HG02623 (cell line): ENCODE results near the gene CTSE.
"Not testable (repeated sequence)": the region's sequence is repeated elsewhere in the genome, so short reads cannot be mapped to it uniquely, and the experiment has no call there.

Experiments
- ATAC-seq: cut with Tn5 transposase; IDR thresholded peaks from one replicate; pipeline ENCODE4 v1.9.1; 2021; ENCODE audit warnings: moderate library complexity; ENCODE audit not compliant: unreplicated experiment

The CTSE gene

GRCh38 chr1:206023695-206024094 lies at the start of gene CTSE:
TSS of gene CTSE (minus strand) at chr1:206023895. CDS start at chr1:206023791, 104 bp downstream.
- ATAC-seq: no peak

- ATAC-seq: no peak
These were observed 47.1 kb upstream of the CTSE start for GRCh38 chr1:206070627-206071304.

DNA sequence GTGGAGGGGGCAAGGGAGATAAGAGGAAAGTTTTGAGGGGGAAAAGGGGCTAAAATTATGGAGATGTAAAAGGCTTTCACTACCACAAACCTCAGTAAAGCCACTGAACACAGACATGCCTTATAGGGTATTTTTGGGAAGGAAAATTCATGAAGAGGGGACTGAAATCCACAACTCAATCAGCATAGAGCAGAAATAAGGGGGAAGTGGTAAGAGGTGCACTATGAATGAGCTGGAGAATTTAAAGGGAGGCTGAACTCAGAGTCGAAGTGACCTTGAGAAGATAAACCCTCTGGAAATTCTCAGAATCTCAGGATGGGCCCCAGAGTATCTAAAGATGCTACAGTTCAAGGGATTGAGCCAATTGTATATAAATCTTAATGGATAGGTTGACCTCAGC lies 44.6 kb upstream of the CTSE start:
- peak; percentile 8 for ATAC-seq

DNA sequence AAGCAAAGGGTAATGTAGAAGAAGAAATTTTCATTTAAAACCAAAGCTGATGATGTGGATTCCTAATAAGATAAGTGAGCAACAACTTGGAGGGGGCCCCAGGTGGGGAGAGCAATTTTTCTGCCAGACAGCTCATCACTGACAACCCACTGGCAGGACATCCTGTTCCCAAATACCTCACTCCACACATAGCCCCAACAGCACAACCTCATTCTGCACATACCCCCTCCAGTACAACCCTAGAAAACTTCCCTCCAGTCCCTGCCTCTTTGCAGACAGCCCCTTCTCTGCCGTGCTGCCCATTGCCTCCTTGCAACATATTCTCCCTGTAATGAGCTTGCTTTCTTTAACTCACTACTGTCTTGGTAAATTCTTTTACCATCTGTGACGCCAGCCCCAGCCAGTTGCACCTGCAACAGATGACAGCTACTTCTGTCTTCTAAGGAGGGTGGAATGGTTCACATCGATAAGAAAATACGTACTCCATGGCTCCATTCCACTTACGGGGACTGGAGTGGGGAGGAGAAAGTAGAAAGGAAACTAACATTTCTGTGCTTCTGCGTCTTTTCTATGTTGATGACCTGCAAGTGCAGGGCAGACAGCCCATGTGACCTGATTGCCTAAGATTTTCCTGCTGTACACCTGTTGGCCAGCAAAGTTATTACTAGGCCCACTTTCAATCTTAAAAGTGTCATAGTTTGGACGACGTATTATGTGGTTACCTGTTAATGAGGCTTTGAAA lies 44.0 kb upstream of the CTSE start:
- peak; percentile 34 for ATAC-seq

GRCh38 chr1:206066479-206067171 lies 42.9 kb upstream of the CTSE start:
- peak; percentile 78 for ATAC-seq

DNA sequence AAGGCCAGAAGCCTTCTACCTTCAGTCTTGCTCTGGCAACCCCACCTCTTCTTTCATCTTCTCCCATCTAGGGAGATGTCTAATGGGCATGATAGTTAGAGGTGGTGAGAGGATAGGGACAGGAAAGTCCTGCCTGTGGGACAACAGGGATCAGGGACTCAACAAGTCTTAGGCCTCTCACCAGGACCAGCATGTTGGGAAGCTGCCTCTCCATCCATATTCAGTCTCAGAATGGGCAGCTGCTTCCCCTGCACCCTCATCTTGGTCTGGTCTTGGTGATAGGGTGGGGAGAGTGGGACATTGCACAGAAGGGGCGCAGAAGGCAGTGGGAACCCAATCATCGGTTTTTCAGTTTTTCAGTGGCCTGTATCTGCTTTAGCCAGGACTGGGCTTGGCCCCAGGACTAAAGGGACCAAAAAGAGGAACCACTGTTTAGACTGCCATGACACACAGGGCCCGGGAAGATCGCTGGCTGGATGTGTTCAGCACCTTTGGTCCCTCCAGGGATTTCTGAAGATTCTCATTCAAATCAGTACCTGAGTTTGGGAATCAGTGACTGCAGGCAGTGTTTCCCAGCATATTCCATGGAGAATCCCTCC lies 42.0 kb upstream of the CTSE start:
- ATAC-seq: no peak

DNA sequence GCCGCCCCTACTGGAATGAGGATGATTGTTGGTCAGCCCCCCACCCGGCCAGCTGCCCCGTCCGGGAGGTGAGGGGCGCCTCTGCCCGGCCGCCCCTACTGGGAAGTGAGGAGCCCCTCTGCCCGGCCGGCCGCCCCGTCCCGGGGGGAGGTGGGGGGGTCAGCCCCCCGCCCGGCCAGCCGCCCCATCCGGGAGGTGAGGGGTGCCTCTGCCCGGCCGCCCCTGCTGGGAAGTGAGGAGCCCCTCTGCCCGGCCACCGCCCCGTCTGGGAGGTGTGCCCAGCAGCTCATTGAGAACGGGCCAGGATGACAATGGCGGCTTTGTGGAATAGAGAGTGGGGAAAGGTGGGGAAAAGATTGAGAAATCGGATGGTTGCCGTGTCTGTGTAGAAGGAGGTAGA lies 40.8 kb upstream of the CTSE start:
- ATAC-seq: not testable (repeated sequence)

- not testable (repeated sequence) for ATAC-seq
These were observed 40.3 kb upstream of the CTSE start for GRCh38 chr1:206064001-206064400.

- ATAC-seq: no peak
These were observed 38.8 kb upstream of the CTSE start for GRCh38 chr1:206062464-206062863.

DNA sequence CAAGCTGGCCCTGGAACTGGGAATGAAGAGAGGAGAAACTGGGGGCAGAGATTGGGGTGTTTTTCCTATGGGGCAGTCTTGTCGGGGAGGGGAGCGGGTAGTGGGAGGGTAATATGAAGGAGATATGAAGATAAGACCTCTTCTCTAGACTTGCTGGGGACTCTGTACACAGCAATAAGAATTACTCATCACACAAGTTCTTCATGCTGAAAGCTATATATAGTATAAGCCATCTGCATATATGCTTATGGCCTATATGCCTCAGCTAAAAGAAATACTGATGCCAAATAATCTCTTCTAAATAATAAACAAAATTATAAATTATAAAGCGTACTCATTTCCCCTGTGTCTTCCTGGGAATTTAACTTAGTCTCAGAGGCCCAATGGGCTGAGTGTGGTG lies 37.1 kb upstream of the CTSE start:
- no peak for ATAC-seq

DNA sequence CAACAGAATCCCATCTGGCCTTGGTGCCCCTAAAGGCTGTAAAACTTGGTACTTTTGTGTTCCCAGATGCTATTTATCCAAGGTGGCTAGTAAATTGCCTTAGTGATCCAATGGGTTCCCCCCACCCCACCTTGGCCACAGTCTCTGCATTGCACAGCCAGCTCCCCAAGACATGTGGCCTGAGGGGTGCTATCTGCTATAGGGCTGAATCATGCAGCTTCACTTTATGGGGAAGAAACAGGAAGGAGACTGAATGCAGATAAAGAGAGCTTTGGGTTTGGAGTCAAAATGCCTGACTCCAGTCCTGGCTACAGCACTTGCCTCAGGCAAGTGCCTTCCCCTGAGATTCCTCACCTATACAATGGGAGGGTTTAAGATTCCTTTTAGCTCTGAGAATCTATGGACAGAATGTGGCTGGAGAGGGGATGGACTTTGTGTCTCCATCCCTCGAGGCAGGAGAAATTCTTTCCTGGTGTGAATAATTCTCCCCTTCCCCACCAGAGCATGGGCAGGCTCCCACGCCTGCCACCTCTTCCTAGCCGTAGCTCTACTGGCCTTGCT lies 35.7 kb upstream of the CTSE start:
- no peak for ATAC-seq

DNA sequence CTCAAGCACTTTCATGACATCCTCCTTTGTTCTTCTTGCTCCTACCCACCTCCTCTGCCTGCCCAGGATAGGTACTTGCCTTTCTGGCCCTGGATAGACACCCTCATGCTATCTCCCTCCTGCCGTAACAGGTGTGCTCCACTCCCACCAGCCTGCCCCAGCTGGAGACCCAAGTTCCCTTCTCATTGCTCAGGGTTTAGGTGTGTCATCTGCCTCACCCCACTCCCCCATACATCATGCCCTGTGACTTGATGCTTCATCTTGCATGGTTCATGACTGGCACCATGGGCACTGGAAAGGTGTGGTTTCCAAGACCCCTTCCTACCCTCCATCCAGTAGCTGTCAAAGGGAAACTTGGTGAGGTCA lies 35.2 kb upstream of the CTSE start:
- ATAC-seq: no peak

GRCh38 chr1:206058289-206058926 lies 34.7 kb upstream of the CTSE start:
- ATAC-seq: not testable (repeated sequence)

GRCh38 chr1:206055639-206056323 lies 32.1 kb upstream of the CTSE start:
- not testable (repeated sequence) for ATAC-seq

DNA sequence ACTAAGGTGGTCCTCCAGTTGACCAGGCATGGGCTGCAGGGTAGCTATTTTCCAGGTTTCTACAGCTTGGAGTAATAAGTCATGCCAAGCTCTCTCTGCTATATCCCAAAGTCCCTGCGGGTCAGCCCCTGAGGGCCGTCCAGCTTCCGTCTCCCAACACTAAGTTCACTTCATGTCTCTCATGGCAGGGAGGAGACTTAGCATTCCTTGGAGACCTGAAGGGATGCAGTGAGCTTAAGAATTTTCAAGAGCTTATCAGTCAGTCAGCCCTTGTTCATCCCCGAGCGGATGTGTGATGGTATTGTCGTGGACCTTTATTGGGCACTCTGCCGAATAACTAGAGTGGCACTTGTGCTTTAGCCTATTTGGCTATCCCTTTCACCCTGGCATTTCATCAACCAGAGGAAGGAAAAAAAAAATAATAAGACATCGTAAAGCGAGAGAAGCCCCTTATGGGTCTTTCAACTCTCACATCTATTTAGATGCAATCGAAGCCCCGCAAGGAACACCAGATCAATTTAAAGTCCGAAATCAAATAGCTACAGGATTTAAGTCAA lies 31.5 kb upstream of the CTSE start:
- ATAC-seq: not testable (repeated sequence)

DNA sequence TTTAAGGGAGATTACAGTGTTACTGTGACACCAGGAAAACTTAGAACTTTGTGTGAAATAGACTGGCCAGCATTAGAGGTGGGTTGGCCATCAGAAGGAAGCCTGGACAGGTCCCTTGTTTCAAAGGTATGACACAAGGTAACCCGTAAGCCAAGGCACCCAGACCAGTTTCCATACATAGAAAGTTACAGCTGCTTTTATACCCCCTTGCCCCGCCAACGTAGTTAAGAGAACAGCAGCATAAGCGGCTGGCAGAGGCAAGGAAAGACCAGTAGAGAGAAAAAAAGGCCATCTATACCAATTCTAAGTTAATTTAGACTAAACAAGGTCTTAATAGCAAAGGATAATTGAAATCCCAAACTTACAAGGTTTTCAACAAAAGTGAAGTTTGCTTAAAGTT lies 29.9 kb upstream of the CTSE start:
- ATAC-seq: not testable (repeated sequence)

DNA sequence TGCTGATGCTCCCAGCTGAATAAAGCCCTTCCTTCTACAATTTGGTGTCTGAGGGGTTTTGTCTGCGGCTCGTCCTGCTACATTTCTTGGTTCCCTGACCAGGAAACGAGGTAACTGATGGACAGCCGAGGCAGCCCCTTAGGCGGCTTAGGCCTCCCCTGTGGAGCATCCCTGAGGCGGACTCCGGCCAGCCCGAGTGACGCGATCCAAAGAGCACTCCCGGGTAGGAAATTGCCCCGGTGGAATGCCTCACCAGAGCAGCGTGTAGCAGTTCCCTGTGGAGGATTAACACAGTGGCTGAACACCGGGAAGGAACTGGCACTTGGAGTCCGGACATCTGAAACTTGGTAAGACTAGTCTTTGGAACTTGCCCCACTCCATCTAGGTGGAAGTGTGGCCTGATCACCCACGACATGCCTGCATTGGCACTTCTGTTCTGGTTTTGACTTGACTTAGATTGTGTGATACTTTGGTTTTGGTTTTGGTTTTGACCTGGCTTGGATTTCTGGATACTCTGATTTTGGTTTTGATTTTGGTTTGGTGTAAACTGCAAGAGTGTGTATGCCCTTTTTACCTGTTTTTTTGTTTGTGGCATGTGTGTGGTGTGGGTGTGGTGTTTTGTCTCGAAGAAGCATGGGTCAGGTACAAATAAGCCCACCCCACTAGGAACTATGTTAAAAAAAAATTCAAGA lies 29.4 kb upstream of the CTSE start, which contains the start of gene RHEX:
Gene RHEX, plus strand, starts transcription at position 255 of the 692 bp plus-strand sequence. CDS start 44,656 bp downstream, outside the sequence.
- ATAC-seq: not testable (repeated sequence)

GRCh38 chr1:206052231-206052865 lies 28.7 kb upstream of the CTSE start:
- not testable (repeated sequence) for ATAC-seq
